ENCODE data around the gene PARD3B.

GRCh38 chr2:205460217-205460616 lies 914.9 kb downstream of the PARD3B start:
- TF ChIP-seq GATA3 (IDR thresholded peaks at IDR 0.05; ENCODE audit: low read depth, low read length), result no peak
- no peak for TF ChIP-seq GATA2 (IDR thresholded peaks at IDR 0.05; ENCODE audit: low read depth, low read length)

Data from SH-SY5Y (cell line).